Mammary epithelial cell (primary cell): ENCODE results near the gene ATG7.

Experiments
- CTCF ChIP-seq, 2 donors: IDR thresholded peaks in 1 of 2; conservative IDR thresholded peaks in 1 of 2; 2 replicates each; pipeline ENCODE4 v1.5.1; 2011 to 2012; ENCODE audit warnings: inconsistent platforms in 2 of 2, low read length in 2 of 2, mild to moderate bottlenecking in 2 of 2, control low read depth in 1 of 2, low read depth in 1 of 2; ENCODE audit not compliant: insufficient read depth in 1 of 2; ENCODE audit errors: extremely low read depth in 1 of 2
- EZH2 ChIP-seq: IDR thresholded peaks from 2 replicates; pipeline ENCODE4 v1.6.1; 2012; ENCODE audit warnings: low read length, inconsistent platforms, borderline replicate concordance

DNA sequence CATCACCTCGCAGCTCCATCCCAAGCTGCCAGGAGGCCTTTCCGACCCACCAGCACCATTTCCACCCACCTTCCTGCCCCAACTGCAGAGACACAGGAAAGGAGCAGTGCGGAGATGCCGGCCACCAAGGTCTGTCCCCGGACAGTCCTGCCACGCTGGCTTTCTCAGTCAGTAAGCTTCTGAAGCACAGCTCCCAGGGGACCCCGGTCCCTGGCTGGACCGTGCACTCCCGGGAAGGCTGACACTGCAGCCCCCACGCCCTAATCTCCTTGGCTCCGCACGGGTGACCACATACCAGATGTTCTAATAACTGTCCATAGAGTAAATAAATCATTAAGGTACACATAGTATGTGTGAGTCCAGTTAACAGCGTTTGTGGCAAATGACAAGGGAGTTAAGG is 298.1 kb downstream of the ATG7 start:
- TF ChIP-seq EZH2 (no peak), CTCF (conservative IDR thresholded peaks at IDR 0.05 in 1 of 2, IDR thresholded peaks at IDR 0.05 in 1 of 2; ENCODE audit: extremely low read depth in 1 of 2, insufficient read depth in 1 of 2, low read depth in 1 of 2, low read length in 2 of 2) (no peak)
